PC-3 (cell line): Measurements from ENCODE around the gene NSFL1C. TPM values are rescaled to one million over a fixed set of nuclear protein-coding genes. Genes with fewer than 3 reads are reported as not detected.

Experiments used
- ATAC-seq: fragments of 200-7000 bp; cut with Tn5 transposase; 2 replicates; pipeline ENCODE4 v1.9.1; 2020; ENCODE audit warnings: mild to moderate bottlenecking, moderate library complexity
- BruUV-seq: library from RNA; stranded (reverse); fragments of 400-500 nt; replicated peaks from 2 replicates; lab custom pipeline; 2021; lab: Mats Ljungman, UMichigan
- CTCF ChIA-PET: fragments of 300-600 bp; sonication (Branson Sonifier 250); formaldehyde crosslinking; loops from one replicate; lab custom pipeline; 2022; ENCODE audit warnings: antibody characterized with exemption; lab: Charles Lee
- POLR2A ChIA-PET: fragments of 300-600 bp; sonication (Branson Sonifier 250); formaldehyde crosslinking; loops from one replicate; lab custom pipeline; 2022; ENCODE audit warnings: antibody characterized with exemption; ENCODE audit not compliant: unreplicated experiment; lab: Charles Lee
- DNase-seq: peaks from one replicate; pipeline ENCODE4 v3.0.0-alpha.2; 2015
- H2AFZ ChIP-seq: fragments of 300-600 bp; sonication (generic); 2 replicates; pipeline ENCODE4 v1.6.0; 2016; ENCODE audit warnings: antibody characterized with exemption, low read length
- H3F3A ChIP-seq: fragments of 300-600 bp; sonication (generic); one replicate; pipeline ENCODE4 v1.6.0; 2017; ENCODE audit warnings: antibody characterized with exemption, low read length, control low read depth, mild to moderate bottlenecking; ENCODE audit not compliant: unreplicated experiment
- H3K27ac ChIP-seq: fragments of 300-600 bp; sonication (generic); 2 replicates; pipeline ENCODE4 v1.5.1; 2016; ENCODE audit warnings: mild to moderate bottlenecking, low read length
- H3K27me3 ChIP-seq: fragments of 300-600 bp; sonication (generic); 2 replicates; pipeline ENCODE4 v1.6.1; 2016; ENCODE audit warnings: low read length, mixed read lengths
- H3K36me3 ChIP-seq: fragments of 300-600 bp; sonication (generic); 2 replicates; pipeline ENCODE4 v1.6.1; 2016; ENCODE audit warnings: low read depth, mixed run types, low read length, mixed read lengths
- H3K4me1 ChIP-seq: fragments of 300-600 bp; sonication (generic); 2 replicates; pipeline ENCODE4 v1.5.1; 2016; ENCODE audit warnings: low read length; ENCODE audit not compliant: insufficient read depth
- H3K4me2 ChIP-seq: fragments of 300-600 bp; sonication (generic); 2 replicates; pipeline ENCODE4 v1.6.0; 2016; ENCODE audit warnings: low read length
- H3K4me3 ChIP-seq: fragments of 300-600 bp; sonication (generic); 2 replicates; pipeline ENCODE4 v1.5.1; 2016; ENCODE audit warnings: mild to moderate bottlenecking, low read length, mixed read lengths
- H3K79me2 ChIP-seq: fragments of 300-600 bp; sonication (generic); 2 replicates; pipeline ENCODE4 v1.6.1; 2017; ENCODE audit warnings: low read length, mixed read lengths
- H3K9ac ChIP-seq: fragments of 300-600 bp; sonication (generic); 2 replicates; pipeline ENCODE4 v1.6.0; 2016; ENCODE audit warnings: mild to moderate bottlenecking, low read length
- H3K9me2 ChIP-seq: fragments of 300-600 bp; sonication (generic); replicated peaks from 2 replicates; pipeline ENCODE4 v1.6.1; 2016; ENCODE audit warnings: mixed run types, low read length, mixed read lengths
- H3K9me3 ChIP-seq: fragments of 300-600 bp; sonication (generic); 2 replicates; pipeline ENCODE4 v1.6.1; 2016; ENCODE audit warnings: low read length, mixed read lengths
- H4K20me1 ChIP-seq: fragments of 300-600 bp; sonication (generic); 2 replicates; pipeline ENCODE4 v1.6.1; 2016; ENCODE audit warnings: low read length, mixed read lengths
- EZH2 ChIP-seq: fragments of 300-600 bp; sonication (generic); IDR thresholded peaks from one replicate; pipeline ENCODE4 v1.6.1; 2017; ENCODE audit warnings: antibody characterized with exemption, mild to moderate bottlenecking, low read length; ENCODE audit not compliant: unreplicated experiment
- EZH2phosphoT487 ChIP-seq: fragments of 300-600 bp; sonication (generic); IDR thresholded peaks from 2 replicates; pipeline ENCODE4 v1.6.1; 2018; ENCODE audit warnings: mild to moderate bottlenecking, antibody characterized with exemption, low read length, borderline replicate concordance
- intact Hi-C: fragments of 100-400 bp; cut with micrococcal nuclease; formaldehyde crosslinking; loops from 2 replicates; pipeline ENCODE4 v1.9.0; 2023
- total RNA-seq: library from RNA; depleted of rRNA; stranded (reverse); fragments of >200 nt; gene quantifications from 2 replicates; pipeline ENCODE4 v1.2.3, GENCODE V29; 2014
- TF ChIP-seq, protein P1 (sequence below): fragments of 300-600 bp; sonication (generic); conservative IDR thresholded peaks from 2 replicates; pipeline ENCODE4 v1.5.1; 2017; ENCODE audit warnings: antibody characterized with exemption, low read depth, mild to moderate bottlenecking, low read length

NSFL1C gene
- total RNA-seq, 1 experiment from 2014 or later = 170 TPM

DNA sequence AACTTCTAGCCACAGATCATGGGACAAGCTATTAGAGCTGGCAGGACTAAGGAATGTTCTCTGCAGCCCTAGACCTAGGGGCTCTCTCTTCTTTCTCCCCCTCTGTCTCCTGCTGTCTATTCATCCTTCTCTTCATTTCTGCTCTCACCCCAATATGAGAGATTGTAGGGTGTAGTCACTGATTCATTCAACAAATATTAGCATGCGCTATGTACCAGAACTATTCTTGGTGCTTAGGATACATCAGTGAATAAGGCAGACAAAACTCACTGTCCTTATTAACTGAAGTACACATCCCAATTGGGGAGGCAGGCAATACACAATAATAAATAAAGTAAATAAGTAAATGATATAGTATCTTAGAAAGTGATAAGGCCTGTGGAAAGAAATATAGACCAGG is 39.2 kb upstream of the NSFL1C start:
- no peaks in the 10 kb centered on the region for H3F3A ChIP-seq
- intact Hi-C loops = no loop called here
- H3K9ac ChIP-seq = peak overlapping the region; percentile 17; the same call in 1 of the 2 replicates
- no peaks in the 10 kb centered on the region; the same call in 1 of the 2 replicates for H3K9me3 ChIP-seq
- TF ChIP-seq, protein P1, sequence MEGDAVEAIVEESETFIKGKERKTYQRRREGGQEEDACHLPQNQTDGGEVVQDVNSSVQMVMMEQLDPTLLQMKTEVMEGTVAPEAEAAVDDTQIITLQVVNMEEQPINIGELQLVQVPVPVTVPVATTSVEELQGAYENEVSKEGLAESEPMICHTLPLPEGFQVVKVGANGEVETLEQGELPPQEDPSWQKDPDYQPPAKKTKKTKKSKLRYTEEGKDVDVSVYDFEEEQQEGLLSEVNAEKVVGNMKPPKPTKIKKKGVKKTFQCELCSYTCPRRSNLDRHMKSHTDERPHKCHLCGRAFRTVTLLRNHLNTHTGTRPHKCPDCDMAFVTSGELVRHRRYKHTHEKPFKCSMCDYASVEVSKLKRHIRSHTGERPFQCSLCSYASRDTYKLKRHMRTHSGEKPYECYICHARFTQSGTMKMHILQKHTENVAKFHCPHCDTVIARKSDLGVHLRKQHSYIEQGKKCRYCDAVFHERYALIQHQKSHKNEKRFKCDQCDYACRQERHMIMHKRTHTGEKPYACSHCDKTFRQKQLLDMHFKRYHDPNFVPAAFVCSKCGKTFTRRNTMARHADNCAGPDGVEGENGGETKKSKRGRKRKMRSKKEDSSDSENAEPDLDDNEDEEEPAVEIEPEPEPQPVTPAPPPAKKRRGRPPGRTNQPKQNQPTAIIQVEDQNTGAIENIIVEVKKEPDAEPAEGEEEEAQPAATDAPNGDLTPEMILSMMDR = no peak
- TF ChIP-seq EZH2 = no peak
- TF ChIP-seq EZH2phosphoT487 = no peak
- CTCF ChIA-PET = interaction anchor here (0.5 to 4.1 kb wide), 4 partner anchors 229 to 307 kb away, joined by 3 to 27 read pairs (median 4); no protein-coding TSS in a partner anchor
- H3K9me2 ChIP-seq = no peaks in the 10 kb centered on the region
- BruUV-seq = TSS peak; percentile 54
- H3K36me3 ChIP-seq = no peaks in the 10 kb centered on the region; the same call in 1 of the 2 replicates
- H2AFZ ChIP-seq = no peak overlapping the region
- H4K20me1 ChIP-seq = no peaks in the 10 kb centered on the region
- peak overlapping the region; percentile 52 for H3K4me2 ChIP-seq
- ATAC-seq (peak; percentile 38), DNase-seq (peak; percentile 57)
- H3K79me2 ChIP-seq = no peaks in the 10 kb centered on the region
- H3K27me3 ChIP-seq = no peaks in the 10 kb centered on the region
- H3K4me3 ChIP-seq = no peak overlapping the region
- H3K27ac ChIP-seq = peak overlapping the region; percentile 85
- POLR2A ChIA-PET = no interaction called here
- peaks cover 57% of the 10 kb centered on the region for H3K4me1 ChIP-seq

DNA sequence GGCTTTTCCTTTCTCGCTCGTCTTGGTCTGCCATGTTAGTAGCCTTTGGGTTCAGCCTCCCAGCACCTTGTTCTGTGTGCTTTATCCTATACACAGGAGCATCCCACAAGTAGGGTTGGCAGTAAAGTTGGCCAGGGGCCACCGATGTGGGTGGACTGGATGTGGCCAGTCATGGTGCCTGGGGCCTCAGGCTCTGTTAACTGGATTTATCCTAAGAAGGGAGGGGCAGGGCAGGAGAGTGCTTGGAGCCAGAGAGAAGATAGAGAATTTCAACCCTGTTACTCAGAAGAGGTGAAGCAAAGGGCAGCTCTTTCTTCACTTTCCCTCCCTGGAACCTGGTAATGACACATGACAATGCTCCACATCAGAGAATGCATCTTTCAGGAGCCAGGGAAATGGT is 38.7 kb upstream of the NSFL1C start:
- Histone ChIP-seq H3F3A (no peaks in the 10 kb centered on the region), H3K4me3 (no peak overlapping the region), H3K9me2 (no peaks in the 10 kb centered on the region), H3K79me2 (no peaks in the 10 kb centered on the region), H3K4me1 (peaks cover 57% of the 10 kb centered on the region), H3K9me3 (no peaks in the 10 kb centered on the region; the same call in 1 of the 2 replicates), H2AFZ (no peak overlapping the region), H3K9ac (peak overlapping the region; percentile 17; the same call in 1 of the 2 replicates), H3K27ac (peak overlapping the region; percentile 85), H4K20me1 (no peaks in the 10 kb centered on the region), H3K4me2 (peak overlapping the region; percentile 52), H3K36me3 (no peaks in the 10 kb centered on the region; the same call in 1 of the 2 replicates), H3K27me3 (no peaks in the 10 kb centered on the region)
- ATAC-seq (peak; percentile 39), DNase-seq (peak; percentile 98)
- intact Hi-C loops = no loop called here
- TF ChIP-seq, protein P1 = no peak
- TF ChIP-seq EZH2phosphoT487 (no peak), EZH2 (no peak)
- no TSS peak for BruUV-seq
- CTCF ChIA-PET = interaction anchor here (4.1 kb wide), 1 partner anchor 229 kb away, joined by 27 read pairs; no protein-coding TSS in a partner anchor
- POLR2A ChIA-PET = interaction anchor here (0.6 kb wide), 1 partner anchor 137 kb away, joined by 4 read pairs; no protein-coding TSS in a partner anchor
